Progenitor cell of endocrine pancreas (in vitro differentiated cells): Measurements from ENCODE around the gene SLIT3. TPM values are rescaled to one million over a fixed set of nuclear protein-coding genes. Genes with fewer than 3 reads are reported as not detected.

Source experiments
- DNase-seq: peaks from one replicate; pipeline ENCODE4 v3.0.0; 2021; ENCODE audit warnings: low spot score; ENCODE audit not compliant: unreplicated experiment
- H3K27ac Mint-ChIP-seq: 2 replicates; pipeline ENCODE4 v1.8.0; 2021; ENCODE audit warnings: mild to moderate bottlenecking, moderate library complexity, mixed read lengths
- H3K27me3 Mint-ChIP-seq: 2 replicates; pipeline ENCODE4 v1.8.0; 2021; ENCODE audit warnings: mixed read lengths
- H3K36me3 Mint-ChIP-seq: 2 replicates; pipeline ENCODE4 v1.8.0; 2022; ENCODE audit warnings: mixed read lengths; ENCODE audit not compliant: insufficient read depth
- H3K4me1 Mint-ChIP-seq: 2 replicates; pipeline ENCODE4 v1.8.0; 2021; ENCODE audit warnings: low read depth, mixed read lengths
- H3K4me3 Mint-ChIP-seq: 2 replicates; pipeline ENCODE4 v1.8.0; 2021; ENCODE audit warnings: low read depth, mild to moderate bottlenecking, moderate library complexity, mixed read lengths
- H3K9me3 Mint-ChIP-seq: 2 replicates; pipeline ENCODE4 v1.8.0; 2021; ENCODE audit warnings: low read depth, mixed read lengths
- CTCF ChIP-seq: fragments of 200-600 bp; sonication (generic); IDR thresholded peaks from one replicate; pipeline ENCODE4 v1.5.0; 2021; ENCODE audit warnings: antibody characterized with exemption, mild to moderate bottlenecking; ENCODE audit not compliant: unreplicated experiment
- total RNA-seq: library from RNA; stranded (reverse); gene quantifications from 2 replicates; pipeline ENCODE4 v1.2.1, GENCODE V29; 2021

The SLIT3 gene
- total RNA-seq, 1 donor from 2014 or later = 18.8 TPM

- Mint-ChIP-seq H3K4me3 (no peak overlapping the region), H3K27me3 (peaks cover 5% of the 10 kb centered on the region), H3K36me3 (no peaks in the 10 kb centered on the region), H3K4me1 (no peaks in the 10 kb centered on the region), H3K9me3 (no peaks in the 10 kb centered on the region), H3K27ac (no peak overlapping the region)
- no peak for TF ChIP-seq CTCF
- DNase-seq = no peak
These were observed 617.6 kb downstream of the SLIT3 start for GRCh38 chr5:168683247-168683926.

GRCh38 chr5:168681556-168682183 lies 619.3 kb downstream of the SLIT3 start:
- Mint-ChIP-seq H3K36me3 (no peaks in the 10 kb centered on the region), H3K4me3 (no peak overlapping the region), H3K27ac (no peak overlapping the region), H3K4me1 (no peaks in the 10 kb centered on the region), H3K27me3 (peaks cover 5% of the 10 kb centered on the region), H3K9me3 (no peaks in the 10 kb centered on the region)
- TF ChIP-seq CTCF = no peak
- DNase-seq = no peak

DNA sequence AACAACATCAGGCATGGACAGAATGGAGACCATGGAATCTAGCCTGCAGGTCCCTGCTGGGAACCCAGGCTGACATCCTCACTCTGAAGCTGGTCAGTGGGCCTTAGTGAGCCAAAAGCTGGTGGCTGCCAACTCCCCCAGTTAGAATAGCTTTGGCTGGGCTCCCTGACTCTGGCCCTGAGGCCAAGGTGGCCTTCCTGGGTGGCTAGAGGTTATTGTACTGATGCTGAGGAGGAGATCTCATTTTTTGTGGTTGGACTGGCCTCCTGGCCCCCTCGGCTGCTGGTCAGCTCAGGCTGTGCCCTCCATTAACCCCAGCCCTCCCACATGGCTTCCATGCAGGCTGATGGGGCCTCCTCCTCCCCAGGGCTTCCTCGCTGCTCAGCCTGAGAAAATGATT lies 620.5 kb downstream of the SLIT3 start:
- Mint-ChIP-seq H3K36me3 (no peaks in the 10 kb centered on the region), H3K4me1 (no peaks in the 10 kb centered on the region), H3K4me3 (no peak overlapping the region), H3K27ac (no peak overlapping the region), H3K9me3 (no peaks in the 10 kb centered on the region), H3K27me3 (peaks cover 5% of the 10 kb centered on the region)
- TF ChIP-seq CTCF = no peak
- no peak for DNase-seq

DNA sequence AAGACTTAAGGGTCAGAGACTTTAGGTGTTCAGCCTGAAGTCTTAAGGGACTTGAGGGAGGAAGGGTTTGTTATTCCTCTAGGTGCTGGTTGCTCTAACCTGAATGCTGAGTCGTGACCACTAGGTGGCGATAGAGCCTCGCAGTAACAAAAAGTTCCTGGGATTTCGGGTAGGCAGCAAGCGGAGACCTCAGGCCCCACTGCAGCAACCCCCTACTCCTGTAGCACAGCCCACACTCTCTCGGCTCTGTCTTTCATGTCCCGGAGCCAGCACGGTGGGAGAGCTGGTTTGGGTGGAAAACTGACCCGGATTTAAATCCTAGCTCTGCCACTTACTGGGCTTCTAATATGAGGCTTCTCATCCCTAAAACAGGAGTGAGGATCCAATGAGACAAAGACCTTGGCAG lies 621.4 kb downstream of the SLIT3 start:
- peak; percentile 72 for DNase-seq
- H3K27ac Mint-ChIP-seq = no peak overlapping the region
- no peaks in the 10 kb centered on the region for H3K4me1 Mint-ChIP-seq
- TF ChIP-seq CTCF = peak; percentile 95
- H3K4me3 Mint-ChIP-seq = no peak overlapping the region
- no peaks in the 10 kb centered on the region for H3K9me3 Mint-ChIP-seq
- no peaks in the 10 kb centered on the region for H3K36me3 Mint-ChIP-seq
- peaks cover 5% of the 10 kb centered on the region for H3K27me3 Mint-ChIP-seq

DNA sequence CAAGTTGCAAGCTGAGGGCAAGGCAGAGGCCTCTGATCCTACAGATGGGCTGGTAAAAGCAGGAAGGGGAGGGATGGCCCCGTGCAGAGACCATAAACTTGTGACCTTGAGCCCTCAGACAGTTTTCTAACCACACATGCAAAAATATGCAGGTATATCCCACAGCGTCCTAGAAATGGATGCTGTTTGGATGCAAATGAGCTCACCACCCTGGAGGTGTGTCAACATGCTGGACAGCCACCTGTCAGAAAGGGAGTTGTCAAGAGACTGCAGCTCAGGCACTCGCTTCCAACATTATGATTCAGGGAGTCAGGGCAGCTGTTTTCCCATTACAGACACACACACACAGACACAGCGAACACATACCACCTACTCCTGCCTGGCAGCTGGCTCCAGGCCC lies 624.4 kb downstream of the SLIT3 start:
- H3K27ac Mint-ChIP-seq = no peak overlapping the region
- H3K27me3 Mint-ChIP-seq = no peaks in the 10 kb centered on the region
- H3K9me3 Mint-ChIP-seq = no peaks in the 10 kb centered on the region
- no peak overlapping the region for H3K4me3 Mint-ChIP-seq
- no peaks in the 10 kb centered on the region for H3K36me3 Mint-ChIP-seq
- TF ChIP-seq CTCF = no peak
- no peaks in the 10 kb centered on the region for H3K4me1 Mint-ChIP-seq
- DNase-seq = no peak
